Panc1 (cell line): ENCODE results near the gene MARCHF3. TPM values are rescaled to one million over a fixed set of nuclear protein-coding genes. Genes with fewer than 3 reads are reported as not detected.

Experiments used
- ATAC-seq: fragments of 200-7000 bp; cut with Tn5 transposase; 2 replicates; pipeline ENCODE4 v1.9.1; 2020; ENCODE audit warnings: mild to moderate bottlenecking, moderate library complexity
- BruUV-seq: library from RNA; stranded (reverse); fragments of 400-500 nt; replicated peaks from 2 replicates; lab custom pipeline; 2021; lab: Mats Ljungman, UMichigan
- CTCF ChIA-PET: fragments of 300-600 bp; sonication (Branson Sonifier 250); formaldehyde crosslinking; loops from one replicate; lab custom pipeline; 2022; ENCODE audit warnings: antibody characterized with exemption; lab: Charles Lee
- POLR2A ChIA-PET: fragments of 300-600 bp; sonication (Branson Sonifier 250); formaldehyde crosslinking; loops from one replicate; lab custom pipeline; 2022; ENCODE audit warnings: antibody characterized with exemption; lab: Charles Lee
- DNase-seq: peaks from one replicate; pipeline ENCODE4 v3.0.0-alpha.2; 2010; ENCODE audit warnings: low read depth, low spot score
- H3K27ac ChIP-seq: 2 replicates; pipeline ENCODE4 v1.5.1; 2011; ENCODE audit warnings: mild to moderate bottlenecking, low read length, inconsistent platforms
- H3K27me3 ChIP-seq: fragments of 200-500 bp; sonication (Bioruptor generic); 2 replicates; pipeline ENCODE4 v1.6.0; 2014; ENCODE audit warnings: low read length, inconsistent platforms; ENCODE audit not compliant: control insufficient read depth, insufficient read depth
- H3K36me3 ChIP-seq: fragments of 200-500 bp; sonication (Bioruptor generic); 2 replicates; pipeline ENCODE4 v1.5.1; 2014; ENCODE audit warnings: inconsistent platforms, mild to moderate bottlenecking, low read length, moderate library complexity; ENCODE audit not compliant: control insufficient read depth, insufficient read depth
- H3K4me1 ChIP-seq: 2 replicates; pipeline ENCODE4 v1.5.1; 2011; ENCODE audit warnings: inconsistent platforms, mild to moderate bottlenecking, low read length, moderate library complexity; ENCODE audit not compliant: control insufficient read depth, insufficient read depth
- H3K4me3 ChIP-seq, 2 experiments: 2 replicates each; pipeline ENCODE4 v1.5.1; 2011 to 2012; ENCODE audit warnings: low read depth in 2 of 2, low read length in 2 of 2, mild to moderate bottlenecking in 2 of 2, inconsistent platforms in 1 of 2, moderate library complexity in 1 of 2
- H3K9me3 ChIP-seq: fragments of 200-500 bp; sonication (Bioruptor generic); 2 replicates; pipeline ENCODE4 v1.5.1; 2014; ENCODE audit warnings: low read depth, mild to moderate bottlenecking, inconsistent platforms, low read length, moderate library complexity; ENCODE audit not compliant: control insufficient read depth, insufficient read depth
- POLR2AphosphoS5 ChIP-seq: IDR thresholded peaks from 2 replicates; pipeline ENCODE4 v1.6.1; 2012; ENCODE audit warnings: mild to moderate bottlenecking, low read depth, low read length, moderate library complexity
- SIN3A ChIP-seq: IDR thresholded peaks from 2 replicates; pipeline ENCODE4 v1.6.1; 2012; ENCODE audit warnings: low read depth, mild to moderate bottlenecking, low read length, moderate library complexity, borderline replicate concordance; ENCODE audit not compliant: insufficient read depth
- TCF7L2 ChIP-seq: IDR thresholded peaks from 2 replicates; pipeline ENCODE4 v1.6.1; 2011; ENCODE audit warnings: mild to moderate bottlenecking, low read depth, low read length, inconsistent platforms
- in situ Hi-C: cut with HindIII; loops from 2 replicates; pipeline ENCODE4 v1.10.0; 2016; ENCODE audit warnings: low sequenced_read_pairs, low pct_unique_long_range_greater_than_20kb
- intact Hi-C: fragments of 100-400 bp; cut with micrococcal nuclease; formaldehyde crosslinking; loops from one replicate; pipeline ENCODE4 v1.10.0; 2022; ENCODE audit not compliant: unreplicated experiment
- total RNA-seq: library from RNA; stranded (reverse); gene quantifications from one replicate; pipeline ENCODE4 v1.2.1, GENCODE V29; 2021; ENCODE audit not compliant: unreplicated experiment
- TF ChIP-seq, protein P1 (sequence below): fragments of 450-650 bp; IDR thresholded peaks from 2 replicates; pipeline ENCODE4 v1.5.1; 2017; ENCODE audit warnings: mild to moderate bottlenecking
- TF ChIP-seq, protein P2 (sequence below), 2 experiments: IDR thresholded peaks; 2 replicates each; pipeline ENCODE4 v1.6.1; 2011 to 2012; ENCODE audit warnings: low read depth in 2 of 2, control low read depth in 1 of 2, low read length in 1 of 2, mild to moderate bottlenecking in 1 of 2, moderate library complexity in 1 of 2; ENCODE audit not compliant: insufficient read depth in 1 of 2

MARCHF3 gene
- total RNA-seq, 1 experiment from 2014 or later, result 3.0 TPM

DNA sequence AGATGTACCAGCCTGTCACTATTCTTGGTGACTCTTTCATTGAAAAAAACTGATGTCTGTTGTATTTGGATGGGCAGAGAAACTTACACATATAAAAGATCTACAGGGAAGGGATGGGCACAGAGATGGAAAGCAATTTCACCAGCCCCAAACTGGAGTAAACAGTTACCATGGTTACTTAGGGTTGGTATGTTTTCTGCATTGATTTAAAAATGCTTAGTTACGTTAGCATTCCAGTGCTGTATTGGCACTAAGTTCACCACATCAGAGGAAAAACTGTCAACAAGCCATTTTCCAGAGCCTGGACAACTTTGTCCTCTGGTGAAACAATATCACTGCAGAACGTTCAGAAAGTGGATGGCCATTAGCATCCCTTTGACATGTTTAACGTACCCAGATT is 28.0 kb downstream of the MARCHF3 start:
- ChIA-PET POLR2A (no interaction called here), CTCF (no interaction called here)
- no peaks in the 10 kb centered on the region for H3K4me1 ChIP-seq
- H3K4me3 ChIP-seq, result no peak overlapping the region
- DNase-seq, result no peak
- BruUV-seq, result no TSS peak
- no peaks in the 10 kb centered on the region for H3K36me3 ChIP-seq
- H3K27ac ChIP-seq, result no peak overlapping the region
- no peak for ATAC-seq
- H3K9me3 ChIP-seq, result no peaks in the 10 kb centered on the region
- H3K27me3 ChIP-seq, result no peaks in the 10 kb centered on the region
- no peak for TF ChIP-seq SIN3A
- TF ChIP-seq TCF7L2, result no peak
- TF ChIP-seq, protein P1, sequence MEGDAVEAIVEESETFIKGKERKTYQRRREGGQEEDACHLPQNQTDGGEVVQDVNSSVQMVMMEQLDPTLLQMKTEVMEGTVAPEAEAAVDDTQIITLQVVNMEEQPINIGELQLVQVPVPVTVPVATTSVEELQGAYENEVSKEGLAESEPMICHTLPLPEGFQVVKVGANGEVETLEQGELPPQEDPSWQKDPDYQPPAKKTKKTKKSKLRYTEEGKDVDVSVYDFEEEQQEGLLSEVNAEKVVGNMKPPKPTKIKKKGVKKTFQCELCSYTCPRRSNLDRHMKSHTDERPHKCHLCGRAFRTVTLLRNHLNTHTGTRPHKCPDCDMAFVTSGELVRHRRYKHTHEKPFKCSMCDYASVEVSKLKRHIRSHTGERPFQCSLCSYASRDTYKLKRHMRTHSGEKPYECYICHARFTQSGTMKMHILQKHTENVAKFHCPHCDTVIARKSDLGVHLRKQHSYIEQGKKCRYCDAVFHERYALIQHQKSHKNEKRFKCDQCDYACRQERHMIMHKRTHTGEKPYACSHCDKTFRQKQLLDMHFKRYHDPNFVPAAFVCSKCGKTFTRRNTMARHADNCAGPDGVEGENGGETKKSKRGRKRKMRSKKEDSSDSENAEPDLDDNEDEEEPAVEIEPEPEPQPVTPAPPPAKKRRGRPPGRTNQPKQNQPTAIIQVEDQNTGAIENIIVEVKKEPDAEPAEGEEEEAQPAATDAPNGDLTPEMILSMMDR, result no peak
- TF ChIP-seq, protein P2, sequence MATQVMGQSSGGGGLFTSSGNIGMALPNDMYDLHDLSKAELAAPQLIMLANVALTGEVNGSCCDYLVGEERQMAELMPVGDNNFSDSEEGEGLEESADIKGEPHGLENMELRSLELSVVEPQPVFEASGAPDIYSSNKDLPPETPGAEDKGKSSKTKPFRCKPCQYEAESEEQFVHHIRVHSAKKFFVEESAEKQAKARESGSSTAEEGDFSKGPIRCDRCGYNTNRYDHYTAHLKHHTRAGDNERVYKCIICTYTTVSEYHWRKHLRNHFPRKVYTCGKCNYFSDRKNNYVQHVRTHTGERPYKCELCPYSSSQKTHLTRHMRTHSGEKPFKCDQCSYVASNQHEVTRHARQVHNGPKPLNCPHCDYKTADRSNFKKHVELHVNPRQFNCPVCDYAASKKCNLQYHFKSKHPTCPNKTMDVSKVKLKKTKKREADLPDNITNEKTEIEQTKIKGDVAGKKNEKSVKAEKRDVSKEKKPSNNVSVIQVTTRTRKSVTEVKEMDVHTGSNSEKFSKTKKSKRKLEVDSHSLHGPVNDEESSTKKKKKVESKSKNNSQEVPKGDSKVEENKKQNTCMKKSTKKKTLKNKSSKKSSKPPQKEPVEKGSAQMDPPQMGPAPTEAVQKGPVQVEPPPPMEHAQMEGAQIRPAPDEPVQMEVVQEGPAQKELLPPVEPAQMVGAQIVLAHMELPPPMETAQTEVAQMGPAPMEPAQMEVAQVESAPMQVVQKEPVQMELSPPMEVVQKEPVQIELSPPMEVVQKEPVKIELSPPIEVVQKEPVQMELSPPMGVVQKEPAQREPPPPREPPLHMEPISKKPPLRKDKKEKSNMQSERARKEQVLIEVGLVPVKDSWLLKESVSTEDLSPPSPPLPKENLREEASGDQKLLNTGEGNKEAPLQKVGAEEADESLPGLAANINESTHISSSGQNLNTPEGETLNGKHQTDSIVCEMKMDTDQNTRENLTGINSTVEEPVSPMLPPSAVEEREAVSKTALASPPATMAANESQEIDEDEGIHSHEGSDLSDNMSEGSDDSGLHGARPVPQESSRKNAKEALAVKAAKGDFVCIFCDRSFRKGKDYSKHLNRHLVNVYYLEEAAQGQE (IDR thresholded peaks at IDR 0.05; ENCODE audit: insufficient read depth in 1 of 2, low read depth in 2 of 2, low read length in 1 of 2), result no peak
- no peak for TF ChIP-seq POLR2AphosphoS5
- in situ Hi-C loops (no loop called here), intact Hi-C loops (loop anchor here (2.0 kb wide), 1 partner anchor 60 kb away; no protein-coding TSS in a partner anchor)

DNA sequence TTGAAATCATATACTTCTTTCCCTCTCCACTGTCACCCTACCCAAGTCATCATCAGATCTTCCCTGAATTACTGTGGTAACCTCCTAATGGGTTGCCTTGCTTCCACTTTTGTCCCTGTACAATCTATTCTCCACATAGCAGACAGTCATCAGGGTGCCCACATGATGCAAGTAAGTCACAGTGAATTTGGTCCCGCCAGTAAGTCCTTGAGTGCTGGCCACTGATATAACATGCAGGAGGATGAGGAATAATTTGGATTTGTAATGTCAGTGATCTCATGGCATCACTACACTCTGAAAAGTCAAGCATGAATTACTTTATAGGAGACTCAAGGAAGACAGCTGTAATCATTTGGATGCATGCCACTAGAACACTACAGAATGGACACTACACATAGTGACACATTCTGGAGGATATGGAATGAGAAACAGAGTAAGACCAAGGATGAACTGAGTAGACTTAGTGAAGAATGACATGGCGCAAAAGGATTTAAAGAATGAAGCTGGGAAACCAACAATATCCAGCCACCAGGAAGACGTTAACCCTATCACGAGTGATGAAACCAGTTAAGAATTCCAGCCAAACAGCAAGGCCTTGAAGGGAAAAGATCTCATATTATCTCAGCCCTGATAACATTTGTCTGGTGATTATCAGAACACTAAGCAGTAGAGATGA is 28.6 kb downstream of the MARCHF3 start:
- H3K27ac ChIP-seq, result no peak overlapping the region
- no peak overlapping the region for H3K4me3 ChIP-seq
- in situ Hi-C loops, result no loop called here
- ChIA-PET CTCF (no interaction called here), POLR2A (no interaction called here)
- DNase-seq (no peak), ATAC-seq (no peak)
- H3K36me3 ChIP-seq, result no peaks in the 10 kb centered on the region
- BruUV-seq, result no TSS peak
- no peaks in the 10 kb centered on the region for H3K4me1 ChIP-seq
- TF ChIP-seq TCF7L2 (no peak), POLR2AphosphoS5 (no peak), SIN3A (no peak)
- TF ChIP-seq, protein P1, result no peak
- TF ChIP-seq, protein P2 (IDR thresholded peaks at IDR 0.05; ENCODE audit: insufficient read depth in 1 of 2, low read depth in 2 of 2, low read length in 1 of 2), result no peak
- no peaks in the 10 kb centered on the region for H3K27me3 ChIP-seq
- H3K9me3 ChIP-seq, result no peaks in the 10 kb centered on the region
- intact Hi-C loops, result loop anchor here (2.0 kb wide), 1 partner anchor 61 kb away; no protein-coding TSS in a partner anchor
